HuH-7.5 (cell line): Measurements from ENCODE around the gene ZFYVE26.
A peak's percentile ranks its signal among the peaks of the same experiment; 100 is the strongest.
"Not testable (repeated sequence)": the region's sequence is repeated elsewhere in the genome, so short reads cannot be mapped to it uniquely, and the experiment has no call there.

Experiments used
- DNase-seq: peaks from one replicate; pipeline ENCODE4 v3.0.0; 2011; ENCODE audit warnings: low spot score

The ZFYVE26 gene

GRCh38 chr14:67816326-67817002, at the start of gene ZFYVE26:
Gene ZFYVE26 (minus strand): TSS chr14:67816590. CDS start chr14:67815963, 627 bp downstream.
- DNase-seq, result peak; percentile 78

GRCh38 chr14:67863223-67863622, 46.8 kb upstream of the ZFYVE26 start:
- no peak for DNase-seq

GRCh38 chr14:67859169-67859749, 42.9 kb upstream of the ZFYVE26 start:
- DNase-seq, result no peak

- no peak for DNase-seq
These were observed 41.5 kb upstream of the ZFYVE26 start for GRCh38 chr14:67857778-67858350.

GRCh38 chr14:67856827-67857226, 40.4 kb upstream of the ZFYVE26 start:
- no peak for DNase-seq

- no peak for DNase-seq
These were observed 37.3 kb upstream of the ZFYVE26 start for GRCh38 chr14:67853715-67854114.

GRCh38 chr14:67852926-67853604, 36.7 kb upstream of the ZFYVE26 start:
- DNase-seq, result no peak

GRCh38 chr14:67851785-67852410, 35.5 kb upstream of the ZFYVE26 start:
- no peak for DNase-seq

GRCh38 chr14:67850066-67850830, 33.9 kb upstream of the ZFYVE26 start:
- DNase-seq, result no peak

GRCh38 chr14:67846029-67846610, 29.7 kb upstream of the ZFYVE26 start:
- no peak for DNase-seq

- no peak for DNase-seq
These were observed 20.7 kb upstream of the ZFYVE26 start for GRCh38 chr14:67837011-67837624.

GRCh38 chr14:67835596-67835995, 19.2 kb upstream of the ZFYVE26 start:
- DNase-seq, result no peak

- no peak for DNase-seq
These were observed 17.0 kb upstream of the ZFYVE26 start for GRCh38 chr14:67833403-67833802.

- DNase-seq, result no peak
These were observed 14.7 kb upstream of the ZFYVE26 start for GRCh38 chr14:67831113-67831512.

- no peak for DNase-seq
These were observed 4.7 kb upstream of the ZFYVE26 start for GRCh38 chr14:67821121-67821520.

- peak; percentile 22 for DNase-seq
These were observed 4.1 kb upstream of the ZFYVE26 start for GRCh38 chr14:67820428-67820971.

GRCh38 chr14:67819563-67820421, 3.4 kb upstream of the ZFYVE26 start, which contains the start of gene RAD51B:
Gene RAD51B (plus strand): TSS chr14:67819779.
- DNase-seq, result peak; percentile 70

- not testable (repeated sequence) for DNase-seq
These were observed 2.1 kb upstream of the ZFYVE26 start for GRCh38 chr14:67818476-67818875.

- no peak for DNase-seq
These were observed 1.5 kb upstream of the ZFYVE26 start for GRCh38 chr14:67817750-67818438.
